ENCODE data around the gene FOXP1. TPM values are rescaled to one million over a fixed set of nuclear protein-coding genes. Genes with fewer than 3 reads are reported as not detected.

Gene FOXP1
- total RNA-seq, 1 experiment from 2014 or later = 58.4 TPM

- ChIA-PET CTCF (no interaction called here), POLR2A (ENCODE audit: low non-redundant PET) (interaction anchor here (0.6 kb wide), 1 partner anchor 220 kb away, joined by 7 read pairs; no protein-coding TSS in a partner anchor)
- Histone ChIP-seq H3K9me3 (ENCODE audit: low read depth, low read length, poor library complexity, severe bottlenecking) (no peaks in the 10 kb centered on the region), H3K27ac (ENCODE audit: low read depth, low read length, poor library complexity, severe bottlenecking) (no peak overlapping the region), H3K4me1 (ENCODE audit: insufficient read depth, low read length, poor library complexity, severe bottlenecking) (peaks cover 26% of the 10 kb centered on the region), H3K4me3 (ENCODE audit: low read depth, low read length, poor library complexity, severe bottlenecking) (no peak overlapping the region), H3K27me3 (replicated peaks; ENCODE audit: insufficient read depth, low read depth, low read length, poor library complexity) (no peaks in the 10 kb centered on the region), H3K36me3 (ENCODE audit: insufficient read depth, low read length, poor library complexity, severe bottlenecking) (no peaks in the 10 kb centered on the region)
- no TSS peak for BruUV-seq (replicated peaks)
- intact Hi-C loops (cut with micrococcal nuclease; ENCODE audit: unreplicated experiment) = no loop called here
- no peak for TF ChIP-seq EZH2 (IDR thresholded peaks at IDR 0.05; ENCODE audit: borderline replicate concordance, low read depth, low read length, poor library complexity, severe bottlenecking)
- DNase-seq (ENCODE audit: low spot score) = no peak
Observed at GRCh38 chr3:71244826-71245488, 338.6 kb downstream of the FOXP1 start.

- intact Hi-C loops (cut with micrococcal nuclease; ENCODE audit: unreplicated experiment) = no loop called here
- POLR2A ChIA-PET (ENCODE audit: low non-redundant PET) = no interaction called here
- BruUV-seq (replicated peaks) = no TSS peak
- CTCF ChIA-PET = no interaction called here
- Histone ChIP-seq H3K27me3 (replicated peaks; ENCODE audit: insufficient read depth, low read depth, low read length, poor library complexity) (no peaks in the 10 kb centered on the region), H3K27ac (ENCODE audit: low read depth, low read length, poor library complexity, severe bottlenecking) (no peak overlapping the region), H3K4me1 (ENCODE audit: insufficient read depth, low read length, poor library complexity, severe bottlenecking) (peaks cover 26% of the 10 kb centered on the region), H3K4me3 (ENCODE audit: low read depth, low read length, poor library complexity, severe bottlenecking) (no peak overlapping the region), H3K36me3 (ENCODE audit: insufficient read depth, low read length, poor library complexity, severe bottlenecking) (no peaks in the 10 kb centered on the region), H3K9me3 (ENCODE audit: low read depth, low read length, poor library complexity, severe bottlenecking) (no peaks in the 10 kb centered on the region)
- DNase-seq (ENCODE audit: low spot score) = no peak
- TF ChIP-seq CTCF (conservative IDR thresholded peaks at IDR 0.05; ENCODE audit: low read depth, low read length) = no peak
- TF ChIP-seq EZH2 (IDR thresholded peaks at IDR 0.05; ENCODE audit: borderline replicate concordance, low read depth, low read length, poor library complexity, severe bottlenecking) = no peak
Observed at GRCh38 chr3:71244153-71244825, 339.2 kb downstream of the FOXP1 start.

DNA sequence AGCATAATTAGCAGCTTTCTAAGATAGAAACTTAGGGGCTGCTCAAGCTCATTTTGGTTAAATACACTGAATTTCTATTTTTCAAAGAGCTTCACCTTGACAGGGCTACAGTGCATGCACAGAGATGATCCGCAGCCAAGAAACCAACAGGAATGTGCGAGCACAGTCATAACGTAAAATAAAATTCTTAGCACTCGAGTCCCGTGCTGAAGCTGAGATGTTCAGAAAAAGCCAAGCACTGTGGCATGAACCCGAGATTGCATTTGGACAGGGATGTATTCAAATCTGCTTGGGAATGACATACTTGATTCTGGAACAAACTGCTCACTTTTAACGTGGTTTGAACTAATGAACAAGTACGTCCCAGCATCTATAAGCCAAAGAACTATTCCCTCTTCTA, 340.3 kb downstream of the FOXP1 start:
- no peak overlapping the region for H3K27ac ChIP-seq (ENCODE audit: low read depth, low read length, poor library complexity, severe bottlenecking)
- intact Hi-C loops (cut with micrococcal nuclease; ENCODE audit: unreplicated experiment) = no loop called here
- H3K9me3 ChIP-seq (ENCODE audit: low read depth, low read length, poor library complexity, severe bottlenecking) = no peaks in the 10 kb centered on the region
- POLR2A ChIA-PET (ENCODE audit: low non-redundant PET) = interaction anchor here (0.7 kb wide), 1 partner anchor 140 kb away, joined by 8 read pairs; no protein-coding TSS in a partner anchor
- H3K27me3 ChIP-seq (replicated peaks; ENCODE audit: insufficient read depth, low read depth, low read length, poor library complexity) = no peaks in the 10 kb centered on the region
- CTCF ChIA-PET = no interaction called here
- no peak overlapping the region for H3K4me3 ChIP-seq (ENCODE audit: low read depth, low read length, poor library complexity, severe bottlenecking)
- TF ChIP-seq CTCF (conservative IDR thresholded peaks at IDR 0.05; ENCODE audit: low read depth, low read length) = no peak
- no peak for TF ChIP-seq EZH2 (IDR thresholded peaks at IDR 0.05; ENCODE audit: borderline replicate concordance, low read depth, low read length, poor library complexity, severe bottlenecking)
- no TSS peak for BruUV-seq (replicated peaks)
- peaks cover 26% of the 10 kb centered on the region for H3K4me1 ChIP-seq (ENCODE audit: insufficient read depth, low read length, poor library complexity, severe bottlenecking)
- no peaks in the 10 kb centered on the region for H3K36me3 ChIP-seq (ENCODE audit: insufficient read depth, low read length, poor library complexity, severe bottlenecking)
- DNase-seq (ENCODE audit: low spot score) = no peak
